IPS DF 4.7 (cell line): ENCODE results near the gene CCAR1.
"Not testable (repeated sequence)": the region's sequence is repeated elsewhere in the genome, so short reads cannot be mapped to it uniquely, and the experiment has no call there.

ENCODE experiments used
- DNase-seq: peaks from one replicate; pipeline ENCODE4 v3.0.0-alpha.2; 2013; ENCODE audit warnings: low spot score; ENCODE audit errors: extremely low read depth

CCAR1 gene

GRCh38 chr10:68828083-68828601, 107.1 kb downstream of the CCAR1 start:
- not testable (repeated sequence) for DNase-seq

- DNase-seq: no peak
Measured at GRCh38 chr10:68828833-68829232, 107.8 kb downstream of the CCAR1 start.

GRCh38 chr10:68829521-68829920, 108.5 kb downstream of the CCAR1 start:
- no peak for DNase-seq

- no peak for DNase-seq
Measured at GRCh38 chr10:68829952-68830351, 108.9 kb downstream of the CCAR1 start.

- no peak for DNase-seq
Measured at GRCh38 chr10:68831961-68832455, 111.0 kb downstream of the CCAR1 start.

- DNase-seq: no peak
Measured at GRCh38 chr10:68832601-68833000, 111.6 kb downstream of the CCAR1 start.

- no peak for DNase-seq
Measured at GRCh38 chr10:68837626-68838322, 116.7 kb downstream of the CCAR1 start.

GRCh38 chr10:68840650-68841049, 119.6 kb downstream of the CCAR1 start:
- not testable (repeated sequence) for DNase-seq
